ENCODE measurements around the gene TOR4A.

TOR4A gene

DNA sequence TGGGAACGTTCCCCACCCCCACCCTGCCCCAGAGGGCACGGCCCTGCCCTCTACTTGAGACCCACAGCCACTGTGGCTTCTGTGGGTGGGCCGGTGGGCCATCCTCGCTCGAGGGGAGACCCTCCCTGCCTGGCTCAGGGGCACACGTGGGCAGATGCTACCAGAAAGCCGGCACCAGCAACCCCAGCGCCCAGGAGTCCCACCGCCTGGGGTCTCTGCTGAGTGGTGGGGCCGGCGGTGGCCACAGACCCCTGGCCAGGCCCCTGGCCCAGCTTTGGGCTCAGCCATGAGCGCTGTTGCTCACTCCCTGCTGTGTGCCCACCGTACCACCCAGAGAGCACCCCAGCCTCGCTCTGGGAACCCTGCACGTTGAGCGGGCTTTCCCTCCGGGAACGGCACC, 41.1 kb downstream of the TOR4A start:
- no peak for ATAC-seq

DNA sequence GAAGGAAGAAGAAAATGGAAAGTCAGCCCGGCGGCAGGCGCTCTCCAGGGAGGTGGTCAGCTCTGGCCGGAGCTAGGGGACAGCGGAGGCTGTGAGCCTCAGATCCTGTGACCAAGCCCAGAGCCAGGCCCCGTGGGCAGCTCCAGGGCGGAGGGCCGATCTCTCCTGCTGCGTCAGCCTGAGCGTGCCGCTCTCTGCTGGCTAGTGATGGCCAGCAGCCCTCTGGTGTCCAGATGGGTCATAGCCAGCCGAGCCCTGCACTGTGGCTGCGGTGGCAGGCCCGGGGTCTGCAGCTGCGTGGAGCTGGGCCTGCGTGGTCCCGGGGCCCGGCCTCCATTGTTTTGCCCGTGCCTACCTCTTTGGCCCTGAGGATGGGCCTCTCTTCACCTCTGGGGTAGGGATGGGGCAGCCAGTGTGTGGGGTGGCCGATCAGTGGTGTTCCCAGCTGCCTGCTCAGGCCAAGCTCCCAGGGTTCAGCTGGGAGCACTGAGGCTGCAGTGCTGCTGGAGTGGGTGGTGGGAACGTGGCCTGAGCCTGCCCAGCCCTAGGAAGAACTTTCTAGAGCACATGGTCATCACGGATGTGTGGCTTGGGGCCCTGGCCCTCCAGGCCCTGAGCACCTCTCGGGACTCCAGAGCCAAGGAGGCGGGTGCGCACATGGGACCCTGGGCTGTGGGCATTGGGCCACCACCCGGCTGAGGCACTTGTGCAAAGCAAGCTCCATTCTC, 41.6 kb downstream of the TOR4A start:
- no peak for TF ChIP-seq ZNF565 (CRISPR knock-in tag; conservative IDR thresholded peaks at IDR 0.05; ENCODE audit: low read depth)
- TF ChIP-seq ESRRG (CRISPR knock-in tag; IDR thresholded peaks at IDR 0.05) = no peak
- TF ChIP-seq ZC3H10 (CRISPR knock-in tag; IDR thresholded peaks at IDR 0.05) = no peak
- TF ChIP-seq ZNF8 (CRISPR knock-in tag; IDR thresholded peaks at IDR 0.05) = no peak
- TF ChIP-seq ISL1 (CRISPR knock-in tag; IDR thresholded peaks at IDR 0.05) = no peak
- no peak for TF ChIP-seq ARNTL (CRISPR knock-in tag; IDR thresholded peaks at IDR 0.05; ENCODE audit: borderline replicate concordance, low read depth)
- TF ChIP-seq, protein P1, sequence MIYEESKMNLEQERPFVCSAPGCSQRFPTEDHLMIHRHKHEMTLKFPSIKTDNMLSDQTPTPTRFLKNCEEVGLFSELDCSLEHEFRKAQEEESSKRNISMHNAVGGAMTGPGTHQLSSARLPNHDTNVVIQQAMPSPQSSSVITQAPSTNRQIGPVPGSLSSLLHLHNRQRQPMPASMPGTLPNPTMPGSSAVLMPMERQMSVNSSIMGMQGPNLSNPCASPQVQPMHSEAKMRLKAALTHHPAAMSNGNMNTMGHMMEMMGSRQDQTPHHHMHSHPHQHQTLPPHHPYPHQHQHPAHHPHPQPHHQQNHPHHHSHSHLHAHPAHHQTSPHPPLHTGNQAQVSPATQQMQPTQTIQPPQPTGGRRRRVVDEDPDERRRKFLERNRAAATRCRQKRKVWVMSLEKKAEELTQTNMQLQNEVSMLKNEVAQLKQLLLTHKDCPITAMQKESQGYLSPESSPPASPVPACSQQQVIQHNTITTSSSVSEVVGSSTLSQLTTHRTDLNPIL (CRISPR knock-in tag; IDR thresholded peaks at IDR 0.05; ENCODE audit: low read depth) = no peak
- no peak for TF ChIP-seq CSDC2 (CRISPR knock-in tag; IDR thresholded peaks at IDR 0.05)
- TF ChIP-seq ZNF70 (CRISPR knock-in tag; IDR thresholded peaks at IDR 0.05) = no peak
- TF ChIP-seq, protein P2, sequence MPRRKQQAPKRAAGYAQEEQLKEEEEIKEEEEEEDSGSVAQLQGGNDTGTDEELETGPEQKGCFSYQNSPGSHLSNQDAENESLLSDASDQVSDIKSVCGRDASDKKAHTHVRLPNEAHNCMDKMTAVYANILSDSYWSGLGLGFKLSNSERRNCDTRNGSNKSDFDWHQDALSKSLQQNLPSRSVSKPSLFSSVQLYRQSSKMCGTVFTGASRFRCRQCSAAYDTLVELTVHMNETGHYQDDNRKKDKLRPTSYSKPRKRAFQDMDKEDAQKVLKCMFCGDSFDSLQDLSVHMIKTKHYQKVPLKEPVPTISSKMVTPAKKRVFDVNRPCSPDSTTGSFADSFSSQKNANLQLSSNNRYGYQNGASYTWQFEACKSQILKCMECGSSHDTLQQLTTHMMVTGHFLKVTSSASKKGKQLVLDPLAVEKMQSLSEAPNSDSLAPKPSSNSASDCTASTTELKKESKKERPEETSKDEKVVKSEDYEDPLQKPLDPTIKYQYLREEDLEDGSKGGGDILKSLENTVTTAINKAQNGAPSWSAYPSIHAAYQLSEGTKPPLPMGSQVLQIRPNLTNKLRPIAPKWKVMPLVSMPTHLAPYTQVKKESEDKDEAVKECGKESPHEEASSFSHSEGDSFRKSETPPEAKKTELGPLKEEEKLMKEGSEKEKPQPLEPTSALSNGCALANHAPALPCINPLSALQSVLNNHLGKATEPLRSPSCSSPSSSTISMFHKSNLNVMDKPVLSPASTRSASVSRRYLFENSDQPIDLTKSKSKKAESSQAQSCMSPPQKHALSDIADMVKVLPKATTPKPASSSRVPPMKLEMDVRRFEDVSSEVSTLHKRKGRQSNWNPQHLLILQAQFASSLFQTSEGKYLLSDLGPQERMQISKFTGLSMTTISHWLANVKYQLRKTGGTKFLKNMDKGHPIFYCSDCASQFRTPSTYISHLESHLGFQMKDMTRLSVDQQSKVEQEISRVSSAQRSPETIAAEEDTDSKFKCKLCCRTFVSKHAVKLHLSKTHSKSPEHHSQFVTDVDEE (CRISPR knock-in tag; IDR thresholded peaks at IDR 0.05) = no peak
- no peak for TF ChIP-seq GLIS3 (CRISPR knock-in tag; IDR thresholded peaks at IDR 0.05)
- no peak for TF ChIP-seq OSR1 (CRISPR knock-in tag; IDR thresholded peaks at IDR 0.05)
- ATAC-seq = peak; percentile 37; the same call in 2 of the 3 replicates

More for the DNA sequence above, 41.1 kb downstream of the TOR4A start:
- TF ChIP-seq SNAI2 (CRISPR knock-in tag; IDR thresholded peaks at IDR 0.05) (no peak), TOX (CRISPR knock-in tag; IDR thresholded peaks at IDR 0.05; ENCODE audit: borderline replicate concordance) (no peak), PPARA (CRISPR knock-in tag; IDR thresholded peaks at IDR 0.05; ENCODE audit: borderline replicate concordance) (no peak), CSDC2 (CRISPR knock-in tag; IDR thresholded peaks at IDR 0.05) (no peak), ZNF70 (CRISPR knock-in tag; IDR thresholded peaks at IDR 0.05) (no peak), ESRRG (CRISPR knock-in tag; IDR thresholded peaks at IDR 0.05) (no peak), ZNF565 (CRISPR knock-in tag; conservative IDR thresholded peaks at IDR 0.05; ENCODE audit: low read depth) (no peak), ZNF8 (CRISPR knock-in tag; IDR thresholded peaks at IDR 0.05) (no peak)
- TF ChIP-seq, protein P2 (CRISPR knock-in tag; IDR thresholded peaks at IDR 0.05) = no peak

DNA sequence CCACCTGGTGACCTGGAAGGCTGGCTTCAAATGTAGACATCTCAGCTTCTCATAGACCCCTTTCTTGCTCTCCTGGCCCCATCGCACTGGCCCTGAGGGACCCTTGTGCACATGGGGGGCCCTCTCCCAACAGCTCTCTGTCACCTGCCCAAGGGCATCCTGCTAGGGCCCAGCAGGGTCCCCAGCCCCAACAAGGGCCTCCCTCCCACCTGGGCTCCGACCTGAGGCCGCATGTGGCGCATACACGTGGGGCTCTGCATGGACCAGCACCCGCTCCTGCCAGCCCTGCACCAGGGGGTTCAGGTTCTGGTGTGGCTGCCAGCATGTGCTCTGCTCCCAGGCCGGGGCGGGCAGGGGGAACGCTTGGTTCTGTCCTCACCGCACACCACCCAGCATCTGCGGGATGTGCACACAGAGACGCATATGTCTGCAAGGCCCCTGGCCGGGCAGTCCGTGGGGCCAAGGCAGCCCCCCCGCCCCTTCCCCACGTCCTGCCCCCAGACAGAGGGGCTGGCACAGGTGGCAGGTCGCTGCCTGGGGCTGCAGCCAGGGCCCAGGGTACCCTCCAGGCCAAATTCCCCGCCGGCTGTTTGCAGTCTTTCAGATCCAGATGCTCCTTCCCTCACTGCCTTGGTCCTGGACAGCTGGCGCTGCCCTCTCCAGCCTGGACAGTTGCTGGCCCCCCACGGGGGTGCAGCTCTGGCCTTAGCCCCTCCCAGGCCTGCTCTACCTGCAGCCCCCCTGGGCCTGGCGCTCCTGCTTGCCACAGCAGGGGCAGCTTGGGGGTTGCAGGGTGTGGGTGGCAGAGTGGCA, 42.4 kb downstream of the TOR4A start:
- TF ChIP-seq ESRRG (CRISPR knock-in tag; IDR thresholded peaks at IDR 0.05) = no peak
- no peak for TF ChIP-seq PPARA (CRISPR knock-in tag; IDR thresholded peaks at IDR 0.05; ENCODE audit: borderline replicate concordance)
- TF ChIP-seq, protein P3, sequence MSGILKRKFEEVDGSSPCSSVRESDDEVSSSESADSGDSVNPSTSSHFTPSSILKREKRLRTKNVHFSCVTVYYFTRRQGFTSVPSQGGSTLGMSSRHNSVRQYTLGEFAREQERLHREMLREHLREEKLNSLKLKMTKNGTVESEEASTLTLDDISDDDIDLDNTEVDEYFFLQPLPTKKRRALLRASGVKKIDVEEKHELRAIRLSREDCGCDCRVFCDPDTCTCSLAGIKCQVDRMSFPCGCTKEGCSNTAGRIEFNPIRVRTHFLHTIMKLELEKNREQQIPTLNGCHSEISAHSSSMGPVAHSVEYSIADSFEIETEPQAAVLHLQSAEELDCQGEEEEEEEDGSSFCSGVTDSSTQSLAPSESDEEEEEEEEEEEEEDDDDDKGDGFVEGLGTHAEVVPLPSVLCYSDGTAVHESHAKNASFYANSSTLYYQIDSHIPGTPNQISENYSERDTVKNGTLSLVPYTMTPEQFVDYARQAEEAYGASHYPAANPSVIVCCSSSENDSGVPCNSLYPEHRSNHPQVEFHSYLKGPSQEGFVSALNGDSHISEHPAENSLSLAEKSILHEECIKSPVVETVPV (CRISPR knock-in tag; IDR thresholded peaks at IDR 0.05) = no peak
- TF ChIP-seq ZFP3 (CRISPR knock-in tag; IDR thresholded peaks at IDR 0.05) = no peak
- no peak for ATAC-seq
